Activated T-helper 1 cell treated with anti-CD3 and anti-CD28 coated beads, Interleukin-12 subunit alpha, Interleukin-12 subunit beta, Interleukin-2, Interleukin-4 antibody, amounts not matched to agents 30 ng/mL and 10 ng/mL and 1 ng/mL, durations not matched to agents 14 hours and 24 hours and 36 hours (primary cell): ENCODE results near the gene PASK. TPM values are rescaled to one million over a fixed set of nuclear protein-coding genes. Genes with fewer than 3 reads are reported as not detected.

ENCODE experiments used
- DNase-seq: peaks from one replicate; pipeline ENCODE4 v3.0.0; 2021; ENCODE audit warnings: low spot score
- H3K27ac Mint-ChIP-seq: one replicate; pipeline ENCODE4 v1.8.0; 2021; ENCODE audit warnings: mild to moderate bottlenecking, mixed read lengths
- H3K27me3 Mint-ChIP-seq: one replicate; pipeline ENCODE4 v1.8.0; 2022; ENCODE audit warnings: mild to moderate bottlenecking, moderate library complexity, mixed read lengths; ENCODE audit not compliant: insufficient read depth
- H3K36me3 Mint-ChIP-seq: one replicate; pipeline ENCODE4 v1.8.0; 2021; ENCODE audit warnings: low read depth, mixed read lengths
- H3K4me1 Mint-ChIP-seq: one replicate; pipeline ENCODE4 v1.8.0; 2021; ENCODE audit warnings: low read depth, mixed read lengths
- H3K4me3 Mint-ChIP-seq: one replicate; pipeline ENCODE4 v1.8.0; 2021; ENCODE audit warnings: mild to moderate bottlenecking, moderate library complexity, mixed read lengths
- H3K9me3 Mint-ChIP-seq: one replicate; pipeline ENCODE4 v1.8.0; 2021; ENCODE audit warnings: mixed read lengths
- intact Hi-C: fragments of 100-400 bp; cut with micrococcal nuclease; formaldehyde crosslinking; loops from one replicate; pipeline ENCODE4 v1.15.1; 2024
- total RNA-seq: library from RNA; stranded (reverse); gene quantifications from 2 replicates; pipeline ENCODE4 v1.2.3, GENCODE V29; 2022

PASK gene
- total RNA-seq, 1 donor from 2014 or later, result 101 TPM

DNA sequence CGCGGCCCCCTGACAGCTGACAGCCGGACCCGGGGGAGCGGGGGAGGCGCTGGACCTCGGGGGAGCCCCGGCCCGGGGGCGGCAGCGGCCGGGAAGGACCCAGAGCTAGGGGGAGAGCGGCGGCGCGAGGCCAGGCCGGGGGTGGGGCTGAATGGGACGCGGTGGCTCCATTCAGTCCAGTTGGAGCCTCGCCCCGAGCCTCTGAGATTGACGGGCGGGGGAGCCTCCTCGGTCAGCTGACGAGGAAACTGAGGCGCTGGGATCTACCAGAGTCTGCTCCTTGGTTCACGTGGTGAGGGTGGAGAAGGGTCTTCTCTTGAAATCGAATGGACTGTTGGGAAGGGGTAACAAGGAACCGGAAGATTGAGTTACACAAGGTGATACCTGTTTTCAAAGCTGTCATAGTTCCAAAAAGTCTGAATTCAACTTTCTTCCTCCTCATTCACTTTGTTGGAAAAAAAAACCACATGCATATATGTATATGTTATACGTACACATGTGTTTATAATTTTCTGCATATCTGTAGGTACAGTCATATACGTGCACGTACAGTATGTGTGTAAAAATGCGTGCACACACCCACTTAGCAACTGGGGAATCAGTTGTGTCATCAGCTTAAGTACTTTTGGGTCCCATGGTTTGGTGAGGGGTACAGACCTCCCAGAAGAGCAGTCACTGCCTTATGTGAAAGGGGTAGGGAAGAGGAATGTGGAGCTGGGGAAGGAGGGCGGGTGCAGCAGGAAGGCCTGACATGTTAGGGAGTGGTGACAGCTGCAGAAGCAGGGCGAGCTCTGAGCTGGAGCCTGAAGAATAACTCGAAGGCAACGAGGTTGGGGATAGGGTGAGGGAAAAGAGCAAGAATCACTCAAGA lies 1.6 kb upstream of the PASK start:
- peaks cover 24% of the 10 kb centered on the region for H3K36me3 Mint-ChIP-seq
- H3K27ac Mint-ChIP-seq, result peak overlapping the region; percentile 95
- H3K4me1 Mint-ChIP-seq, result peaks cover 60% of the 10 kb centered on the region
- intact Hi-C loops, result loop anchor here (1.0 kb wide), 3 partner anchors 73 to 590 kb away; partner anchors contain the start of genes HDLBP and SEPTIN2
- H3K9me3 Mint-ChIP-seq, result no peaks in the 10 kb centered on the region
- no peaks in the 10 kb centered on the region for H3K27me3 Mint-ChIP-seq
- DNase-seq, result no peak
- peak overlapping the region; percentile 95 for H3K4me3 Mint-ChIP-seq

DNA sequence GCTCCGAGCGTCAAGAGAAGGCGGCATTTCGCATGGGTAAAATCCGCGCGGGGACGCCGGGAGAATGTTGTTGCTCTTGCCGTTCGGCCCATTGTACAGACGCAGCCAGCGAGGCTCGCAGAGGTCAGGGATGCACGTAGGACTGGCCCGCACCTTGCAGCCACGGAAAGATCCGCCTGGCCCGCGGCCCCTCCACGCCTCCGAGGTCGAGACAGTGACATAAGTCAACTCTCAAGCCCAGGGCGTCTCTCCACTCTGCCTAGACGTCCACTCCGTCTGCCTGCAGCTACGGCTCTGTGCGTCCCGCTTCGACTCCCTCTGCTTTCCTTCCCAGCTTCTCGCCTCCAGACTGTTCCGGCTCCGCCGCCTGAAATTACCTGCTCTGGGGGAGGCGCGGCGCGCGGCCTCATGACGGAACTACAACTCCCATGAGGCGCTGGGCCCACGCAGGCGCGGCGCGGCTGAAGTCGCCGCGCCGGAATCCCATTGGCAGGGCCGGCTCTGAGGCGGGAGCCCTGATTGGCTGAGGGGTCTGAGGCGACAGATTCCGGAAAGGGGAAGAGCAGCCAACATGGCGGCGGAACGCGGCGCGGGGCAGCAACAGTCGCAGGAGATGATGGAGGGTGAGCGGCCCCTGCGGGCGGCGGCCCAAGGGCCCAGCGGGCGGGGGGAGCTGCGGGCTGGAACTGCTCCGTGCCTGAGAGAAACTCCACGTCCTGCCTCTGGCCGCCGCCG lies 820 bp upstream of the PASK start, which contains the start of gene PPP1R7:
TSS of gene PPP1R7 (plus strand) at position 543 of the 735 bp plus-strand sequence. CDS start at position 572, 29 bp downstream.
- H3K9me3 Mint-ChIP-seq, result no peaks in the 10 kb centered on the region
- H3K4me3 Mint-ChIP-seq, result peak within 1 kb of the TSS; percentile 95
- no peaks in the 10 kb centered on the region for H3K27me3 Mint-ChIP-seq
- peak within 1 kb of the TSS; percentile 95 for H3K27ac Mint-ChIP-seq
- H3K36me3 Mint-ChIP-seq, result peaks cover 26% of the 10 kb centered on the region
- peaks cover 61% of the 10 kb centered on the region for H3K4me1 Mint-ChIP-seq
- peak; percentile 91 for DNase-seq
- intact Hi-C loops, result loop anchor here (1.0 kb wide), 7 partner anchors 23 to 589 kb away; partner anchors contain the start of genes DTYMK, HDLBP, MTERF4 and SEPTIN2

DNA sequence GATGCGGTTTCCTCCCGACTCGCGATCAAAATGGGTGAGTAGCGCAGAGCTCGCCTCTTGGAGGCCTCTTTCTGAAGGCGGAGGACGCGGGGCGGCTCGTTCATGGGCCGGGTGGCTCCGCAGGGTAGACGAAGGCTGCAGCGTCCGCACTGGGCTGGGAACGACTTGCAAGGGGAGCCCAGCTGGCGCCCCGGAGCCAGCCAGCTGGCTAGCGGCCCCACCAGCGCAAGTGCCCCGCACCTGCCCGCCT lies 328 bp upstream of the PASK start:
- DNase-seq, result no peak
- peak overlapping the region; percentile 95 for H3K4me3 Mint-ChIP-seq
- no peaks in the 10 kb centered on the region for H3K27me3 Mint-ChIP-seq
- H3K4me1 Mint-ChIP-seq, result peaks cover 57% of the 10 kb centered on the region
- peaks cover 21% of the 10 kb centered on the region for H3K36me3 Mint-ChIP-seq
- H3K27ac Mint-ChIP-seq, result peak overlapping the region; percentile 88
- H3K9me3 Mint-ChIP-seq, result no peaks in the 10 kb centered on the region
- intact Hi-C loops, result loop anchor here (1.0 kb wide), 4 partner anchors 22 to 537 kb away; partner anchors contain the start of genes DTYMK and MTERF4

DNA sequence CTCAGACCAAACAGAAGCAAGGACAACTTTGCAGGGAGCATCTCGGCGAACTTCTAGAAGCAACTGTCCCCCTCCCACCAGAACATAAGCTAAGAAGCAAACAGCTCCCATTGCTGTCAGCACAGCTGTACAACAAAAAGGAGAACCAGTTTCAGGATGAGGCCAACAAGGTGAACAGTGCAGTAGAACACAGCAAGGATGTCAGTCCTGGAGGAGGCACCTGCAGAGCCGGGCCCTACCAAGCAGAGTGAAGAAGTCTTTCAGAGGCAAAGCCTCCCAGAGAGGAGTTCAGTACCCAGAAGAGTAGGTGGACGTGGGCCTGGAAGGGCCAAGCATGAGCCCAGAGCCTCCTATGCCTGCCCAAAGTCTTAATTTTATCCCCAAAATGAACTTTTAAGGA lies 1.0 kb downstream of the PASK start:
- H3K4me1 Mint-ChIP-seq, result peaks cover 51% of the 10 kb centered on the region
- no peak for DNase-seq

DNA sequence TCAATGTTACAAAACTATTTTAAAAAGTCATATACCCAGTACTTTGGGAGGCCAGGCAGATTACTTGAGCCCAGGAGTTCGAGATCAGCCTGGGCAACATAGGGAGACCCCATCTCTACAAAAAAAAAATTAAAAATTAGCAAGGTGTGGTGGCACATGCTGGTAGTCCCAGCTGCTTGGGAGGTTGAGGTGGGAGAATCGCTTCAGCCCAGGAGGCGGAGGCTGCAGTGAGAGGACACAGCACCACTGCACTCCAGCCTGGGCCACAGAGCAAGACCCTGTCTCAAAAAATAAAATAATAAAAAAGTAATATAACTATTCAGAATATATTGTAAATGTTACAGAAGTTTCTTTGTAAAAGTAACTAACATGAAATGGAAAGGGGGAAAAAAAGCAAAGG lies 1.9 kb downstream of the PASK start:
- Mint-ChIP-seq H3K27me3 (no peaks in the 10 kb centered on the region), H3K9me3 (no peaks in the 10 kb centered on the region), H3K36me3 (peaks cover 19% of the 10 kb centered on the region), H3K27ac (no peak overlapping the region), H3K4me3 (no peak overlapping the region), H3K4me1 (peaks cover 45% of the 10 kb centered on the region)
- intact Hi-C loops, result no loop called here
- no peak for DNase-seq

More for the DNA sequence above, 1.0 kb downstream of the PASK start:
- H3K36me3 Mint-ChIP-seq, result peaks cover 19% of the 10 kb centered on the region
- H3K27ac Mint-ChIP-seq, result peak overlapping the region; percentile 90
- intact Hi-C loops, result no loop called here
- peak overlapping the region; percentile 95 for H3K4me3 Mint-ChIP-seq
- no peaks in the 10 kb centered on the region for H3K9me3 Mint-ChIP-seq
- no peaks in the 10 kb centered on the region for H3K27me3 Mint-ChIP-seq

DNA sequence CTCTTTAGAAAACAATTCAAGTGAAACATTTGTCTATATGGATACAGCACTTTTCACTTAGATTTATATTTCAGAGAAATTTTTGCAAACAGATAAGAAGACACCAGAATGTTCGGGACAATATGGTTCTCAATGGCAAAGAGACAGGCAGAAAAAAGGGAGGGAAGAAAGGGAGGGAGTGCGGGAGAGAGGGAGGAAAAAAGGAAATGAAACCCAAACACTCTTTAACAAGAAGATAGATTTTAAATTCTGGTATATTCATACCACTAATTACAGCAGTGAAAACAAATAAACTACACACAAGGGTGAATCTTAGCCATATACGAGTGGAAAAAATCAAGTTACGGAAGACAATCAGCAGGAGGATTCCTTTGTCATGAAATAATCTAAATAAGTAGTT lies 3.0 kb downstream of the PASK start:
- no peak overlapping the region for H3K27ac Mint-ChIP-seq
- intact Hi-C loops, result no loop called here
- no peaks in the 10 kb centered on the region for H3K9me3 Mint-ChIP-seq

DNA sequence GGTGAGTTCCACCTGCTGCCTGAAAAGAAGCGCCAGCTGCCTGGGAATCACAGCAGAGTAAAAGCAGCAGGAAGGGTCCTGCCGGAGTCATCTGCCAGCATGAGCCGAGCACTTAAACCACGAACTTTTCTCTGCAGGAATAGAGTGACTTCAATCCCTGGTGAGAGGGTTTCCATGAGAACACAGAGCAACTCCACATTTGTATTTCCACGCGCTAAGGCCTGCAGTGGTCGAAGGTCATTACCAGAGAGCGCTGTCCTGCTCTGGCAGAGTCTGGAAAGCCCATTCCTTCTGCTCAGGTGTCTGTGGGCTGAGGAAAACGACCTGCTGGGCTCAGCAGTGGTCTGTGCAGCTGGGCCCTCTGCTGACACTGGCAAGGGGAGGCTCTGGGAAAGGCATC lies 6.7 kb downstream of the PASK start:
- no peak for DNase-seq
- Mint-ChIP-seq H3K36me3 (peaks cover 30% of the 10 kb centered on the region), H3K9me3 (no peaks in the 10 kb centered on the region)

More for the DNA sequence above, 3.0 kb downstream of the PASK start:
- no peak for DNase-seq
- Mint-ChIP-seq H3K4me1 (peaks cover 35% of the 10 kb centered on the region), H3K36me3 (peaks cover 25% of the 10 kb centered on the region), H3K4me3 (no peak overlapping the region), H3K27me3 (no peaks in the 10 kb centered on the region)

DNA sequence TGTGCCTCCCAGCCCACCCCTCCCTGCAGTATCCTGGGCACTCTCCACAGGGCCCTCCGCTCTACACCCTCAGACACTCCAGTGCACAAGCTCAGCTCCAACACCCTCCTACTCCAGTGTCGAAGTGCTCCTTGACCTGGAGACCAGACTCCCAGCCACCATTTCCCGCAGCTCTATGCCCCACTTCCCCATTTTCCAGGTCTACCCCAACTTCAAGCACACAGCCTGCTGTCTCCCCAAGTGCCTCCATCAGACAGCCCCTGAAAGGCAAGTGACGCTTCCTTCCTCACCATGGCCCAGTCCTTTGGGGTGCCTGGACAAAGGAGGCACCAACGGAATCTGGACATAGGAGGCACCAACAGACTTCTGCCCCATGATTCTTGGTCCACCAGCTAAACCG lies 7.2 kb downstream of the PASK start:
- peaks cover 30% of the 10 kb centered on the region for H3K36me3 Mint-ChIP-seq
- H3K27me3 Mint-ChIP-seq, result no peaks in the 10 kb centered on the region
- DNase-seq, result no peak
- no peaks in the 10 kb centered on the region for H3K9me3 Mint-ChIP-seq
- H3K27ac Mint-ChIP-seq, result peak overlapping the region; percentile 42
- intact Hi-C loops, result no loop called here
- H3K4me3 Mint-ChIP-seq, result no peak overlapping the region
- H3K4me1 Mint-ChIP-seq, result peaks cover 13% of the 10 kb centered on the region

More for the DNA sequence above, 6.7 kb downstream of the PASK start:
- Mint-ChIP-seq H3K27ac (no peak overlapping the region), H3K27me3 (no peaks in the 10 kb centered on the region), H3K4me1 (peaks cover 13% of the 10 kb centered on the region), H3K4me3 (no peak overlapping the region)
- intact Hi-C loops, result no loop called here

DNA sequence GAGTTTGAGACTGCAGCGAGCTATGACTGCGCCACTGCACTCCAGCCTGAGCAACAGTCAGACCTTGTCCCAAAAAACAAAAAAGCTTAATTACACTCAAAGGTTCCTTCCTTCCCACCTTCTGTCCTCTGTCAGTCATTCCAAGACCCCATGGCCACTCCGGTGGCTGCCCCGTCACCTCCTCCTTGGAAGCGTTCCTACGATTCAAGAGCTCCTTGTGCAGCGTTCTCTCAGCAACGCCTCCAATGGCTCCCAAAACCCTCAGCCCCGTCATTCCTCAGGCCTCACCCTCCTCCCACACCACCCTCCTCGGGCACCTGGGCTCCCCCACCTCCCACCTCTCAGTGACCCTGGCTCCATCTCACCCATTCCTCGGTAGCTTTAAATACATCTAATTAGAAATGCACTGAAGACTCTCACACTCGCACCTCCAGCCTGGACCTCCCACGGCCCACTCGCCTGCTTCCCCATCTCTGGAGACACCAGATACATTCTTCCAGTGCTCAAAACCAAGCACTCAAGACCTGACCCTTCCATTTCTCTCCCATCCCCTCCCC lies 8.0 kb downstream of the PASK start:
- intact Hi-C loops, result no loop called here
- H3K9me3 Mint-ChIP-seq, result no peaks in the 10 kb centered on the region
- no peak overlapping the region for H3K27ac Mint-ChIP-seq
- peaks cover 7% of the 10 kb centered on the region for H3K4me1 Mint-ChIP-seq
- H3K27me3 Mint-ChIP-seq, result no peaks in the 10 kb centered on the region
- DNase-seq, result no peak
- peaks cover 33% of the 10 kb centered on the region for H3K36me3 Mint-ChIP-seq
- no peak overlapping the region for H3K4me3 Mint-ChIP-seq

DNA sequence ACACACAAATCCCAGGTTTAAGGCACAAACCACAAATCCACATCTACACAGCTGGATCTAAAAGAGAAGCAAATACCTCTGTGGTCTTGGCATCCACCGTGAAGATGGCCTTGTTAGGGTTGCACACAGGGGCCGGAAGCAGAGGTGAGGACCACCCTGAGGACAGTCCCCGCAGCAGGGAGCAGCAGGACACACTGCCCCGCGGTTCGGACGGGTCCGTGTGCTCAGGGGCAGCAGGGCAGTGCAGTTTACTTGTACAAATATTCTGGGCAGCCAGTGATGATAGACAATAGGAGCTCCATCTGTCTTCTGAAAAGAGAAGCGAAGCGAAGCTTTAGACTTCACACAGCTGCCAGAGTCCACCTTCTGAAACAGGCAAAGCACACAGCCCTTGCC lies 8.8 kb downstream of the PASK start:
- H3K27ac Mint-ChIP-seq, result no peak overlapping the region
- H3K36me3 Mint-ChIP-seq, result peaks cover 39% of the 10 kb centered on the region
- intact Hi-C loops, result no loop called here

DNA sequence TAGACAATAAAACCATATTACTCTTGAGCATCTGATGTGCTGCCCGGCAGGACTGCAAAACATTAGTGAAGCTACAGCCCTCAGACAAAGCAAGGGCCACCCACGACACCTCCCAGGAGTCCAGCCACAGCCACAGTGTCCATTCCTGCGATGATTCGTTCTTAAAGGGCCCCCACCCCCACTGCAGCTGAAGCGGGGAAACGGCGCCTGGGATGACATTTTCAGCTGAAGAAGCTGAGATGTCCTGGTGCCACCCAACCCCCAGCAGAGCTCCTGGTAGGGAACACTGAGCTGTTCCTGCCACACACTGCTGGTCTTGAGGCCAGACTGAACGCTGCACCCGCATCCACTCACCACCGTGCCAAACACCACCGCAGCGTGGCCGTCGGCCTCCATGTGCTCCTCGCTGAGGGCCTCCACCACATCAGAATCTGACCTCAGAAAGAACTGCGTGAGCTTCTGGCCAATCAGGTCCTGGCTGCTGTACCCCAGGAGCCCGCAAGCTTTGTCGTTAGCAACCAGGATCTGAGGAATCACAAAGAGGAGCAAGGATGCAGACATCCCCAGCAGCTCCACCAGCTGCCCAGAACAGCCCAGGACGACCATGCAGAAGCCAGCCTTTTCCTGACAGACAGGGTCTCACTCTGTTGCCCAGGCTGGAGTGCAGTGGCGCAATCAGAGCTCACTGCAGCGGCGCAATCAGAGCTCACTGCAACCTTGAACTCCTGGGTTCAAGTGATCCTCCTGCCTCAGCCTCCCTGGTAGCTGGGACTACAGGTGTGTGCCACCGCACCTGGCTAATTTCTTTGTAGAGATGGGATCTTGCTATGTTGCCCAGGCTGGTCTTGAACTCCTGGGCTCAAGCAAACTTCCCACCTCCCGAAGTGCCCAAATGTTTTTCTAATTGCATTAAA lies 9.5 kb downstream of the PASK start:
- DNase-seq, result no peak
- Mint-ChIP-seq H3K4me3 (no peak overlapping the region), H3K27ac (no peak overlapping the region), H3K27me3 (no peaks in the 10 kb centered on the region), H3K36me3 (peaks cover 37% of the 10 kb centered on the region), H3K4me1 (no peaks in the 10 kb centered on the region), H3K9me3 (no peaks in the 10 kb centered on the region)
- intact Hi-C loops, result no loop called here

More for the DNA sequence above, 8.8 kb downstream of the PASK start:
- Mint-ChIP-seq H3K27me3 (no peaks in the 10 kb centered on the region), H3K4me3 (no peak overlapping the region), H3K4me1 (no peaks in the 10 kb centered on the region), H3K9me3 (no peaks in the 10 kb centered on the region)
- DNase-seq, result no peak

DNA sequence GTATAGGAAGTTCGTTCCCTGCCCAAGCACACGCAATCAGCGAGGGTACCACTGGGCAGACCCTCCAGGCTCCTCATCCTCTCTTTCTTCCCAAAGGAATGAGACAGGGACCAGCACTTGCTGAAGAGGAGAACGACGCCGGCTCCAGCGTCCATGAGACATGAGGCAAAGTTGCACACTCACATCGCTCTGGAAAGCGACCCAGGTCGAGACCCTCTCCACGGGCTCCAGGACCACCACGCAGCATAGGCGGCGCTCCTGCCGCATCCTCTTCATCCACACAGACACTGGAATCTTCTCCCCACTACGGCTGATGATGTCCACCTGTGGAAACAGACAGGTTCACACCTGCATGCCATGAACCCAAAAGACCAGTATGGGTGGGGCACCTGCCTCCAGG lies 10.8 kb downstream of the PASK start:
- Mint-ChIP-seq H3K4me1 (no peaks in the 10 kb centered on the region), H3K9me3 (no peaks in the 10 kb centered on the region), H3K27ac (no peak overlapping the region), H3K4me3 (no peak overlapping the region), H3K27me3 (no peaks in the 10 kb centered on the region), H3K36me3 (peaks cover 37% of the 10 kb centered on the region)
- DNase-seq, result no peak
- intact Hi-C loops, result no loop called here
